NCI-H1930 (cell line): ENCODE results near the gene FBLN2.

Source experiments
- DNase-seq, 2 experiments: peaks; one replicate each; lab custom pipeline; 2025; lab: John Stamatoyannopoulos, UW

FBLN2 gene

GRCh38 chr3:13648060-13649001 lies 99.4 kb downstream of the FBLN2 start:
- DNase-seq = peak; percentile 41 to 71

- DNase-seq = peak in 1 of 2 experiments; percentile 37
Observed at GRCh38 chr3:13650210-13651056, 101.5 kb downstream of the FBLN2 start.

- no peak for DNase-seq
Observed at GRCh38 chr3:13651057-13651400, 102.1 kb downstream of the FBLN2 start.

- DNase-seq = no peak
Observed at GRCh38 chr3:13651775-13652428, 103.0 kb downstream of the FBLN2 start.

- no peak for DNase-seq
Observed at GRCh38 chr3:13652728-13653127, 103.8 kb downstream of the FBLN2 start.

GRCh38 chr3:13653631-13654279 lies 104.8 kb downstream of the FBLN2 start:
- no peak for DNase-seq

- DNase-seq = no peak
Observed at GRCh38 chr3:13654330-13655060, 105.6 kb downstream of the FBLN2 start.

GRCh38 chr3:13655061-13655913 lies 106.4 kb downstream of the FBLN2 start:
- DNase-seq = peak in 1 of 2 experiments; percentile 33

- DNase-seq = no peak
Observed at GRCh38 chr3:13656584-13657301, 107.8 kb downstream of the FBLN2 start.

- DNase-seq = peak in 1 of 2 experiments; percentile 25
Observed at GRCh38 chr3:13657660-13658435, 108.9 kb downstream of the FBLN2 start.

- DNase-seq = no peak
Observed at GRCh38 chr3:13658681-13659080, 109.8 kb downstream of the FBLN2 start.

- DNase-seq = no peak
Observed at GRCh38 chr3:13659221-13659969, 110.5 kb downstream of the FBLN2 start.

GRCh38 chr3:13660042-13660874 lies 111.3 kb downstream of the FBLN2 start:
- DNase-seq = no peak

GRCh38 chr3:13661121-13661520 lies 112.2 kb downstream of the FBLN2 start:
- DNase-seq = no peak

GRCh38 chr3:13662238-13662847 lies 113.4 kb downstream of the FBLN2 start:
- DNase-seq = no peak

GRCh38 chr3:13663781-13664535 lies 115.0 kb downstream of the FBLN2 start:
- DNase-seq = no peak
